ENCODE results near the gene CDK2. TPM values are rescaled to one million over a fixed set of nuclear protein-coding genes. Genes with fewer than 3 reads are reported as not detected.

CDK2 gene
- total RNA-seq, 4 donors from 2014 or later: 18.3 to 25.2 (median 24.0) TPM

DNA sequence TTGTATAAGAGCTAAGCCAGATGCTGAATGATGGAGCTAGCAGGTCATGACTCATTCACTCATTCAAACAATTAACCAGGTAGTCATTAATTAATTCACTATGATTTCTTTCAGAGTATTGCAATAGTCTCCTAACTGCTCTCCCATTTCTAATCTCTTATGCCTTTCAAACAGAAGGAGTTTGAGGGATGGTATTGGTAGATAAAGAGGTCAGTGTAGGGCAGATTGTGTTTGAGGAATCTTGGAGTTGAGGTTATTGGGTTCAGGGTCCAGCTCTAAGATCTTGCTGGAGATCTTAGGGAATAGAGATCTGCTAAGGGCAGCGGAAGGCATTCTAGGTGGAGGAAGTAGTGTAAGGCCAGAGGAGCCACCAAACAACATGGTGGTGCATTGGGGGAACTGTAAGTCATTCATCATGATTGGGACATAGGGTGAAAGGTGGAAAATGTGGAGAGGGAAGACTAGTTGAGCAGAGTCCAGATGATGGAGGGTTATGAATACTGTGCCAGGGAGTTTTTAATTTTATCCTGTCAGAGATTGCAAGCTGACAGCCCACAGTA, 24.0 kb upstream of the CDK2 start:
- intact Hi-C loops (cut with DNase I; ENCODE audit: low total_unique reads): loop anchor here (5.0 kb wide), 1 partner anchor 205 kb away; no protein-coding TSS in a partner anchor
- DNase-seq (ENCODE audit: low spot score in 2 of 2): no peak
- TF ChIP-seq, protein P1, sequence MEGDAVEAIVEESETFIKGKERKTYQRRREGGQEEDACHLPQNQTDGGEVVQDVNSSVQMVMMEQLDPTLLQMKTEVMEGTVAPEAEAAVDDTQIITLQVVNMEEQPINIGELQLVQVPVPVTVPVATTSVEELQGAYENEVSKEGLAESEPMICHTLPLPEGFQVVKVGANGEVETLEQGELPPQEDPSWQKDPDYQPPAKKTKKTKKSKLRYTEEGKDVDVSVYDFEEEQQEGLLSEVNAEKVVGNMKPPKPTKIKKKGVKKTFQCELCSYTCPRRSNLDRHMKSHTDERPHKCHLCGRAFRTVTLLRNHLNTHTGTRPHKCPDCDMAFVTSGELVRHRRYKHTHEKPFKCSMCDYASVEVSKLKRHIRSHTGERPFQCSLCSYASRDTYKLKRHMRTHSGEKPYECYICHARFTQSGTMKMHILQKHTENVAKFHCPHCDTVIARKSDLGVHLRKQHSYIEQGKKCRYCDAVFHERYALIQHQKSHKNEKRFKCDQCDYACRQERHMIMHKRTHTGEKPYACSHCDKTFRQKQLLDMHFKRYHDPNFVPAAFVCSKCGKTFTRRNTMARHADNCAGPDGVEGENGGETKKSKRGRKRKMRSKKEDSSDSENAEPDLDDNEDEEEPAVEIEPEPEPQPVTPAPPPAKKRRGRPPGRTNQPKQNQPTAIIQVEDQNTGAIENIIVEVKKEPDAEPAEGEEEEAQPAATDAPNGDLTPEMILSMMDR (IDR thresholded peaks at IDR 0.05): no peak
- no peak for TF ChIP-seq POLR2A (IDR thresholded peaks at IDR 0.05)
- WGBS, 2 donors: 81 to 97% methylated on average over 1 of the region's 1 CpG
- H3K4me3 ChIP-seq (ENCODE audit: low read depth, poor library complexity, severe bottlenecking): no peak overlapping the region

DNA sequence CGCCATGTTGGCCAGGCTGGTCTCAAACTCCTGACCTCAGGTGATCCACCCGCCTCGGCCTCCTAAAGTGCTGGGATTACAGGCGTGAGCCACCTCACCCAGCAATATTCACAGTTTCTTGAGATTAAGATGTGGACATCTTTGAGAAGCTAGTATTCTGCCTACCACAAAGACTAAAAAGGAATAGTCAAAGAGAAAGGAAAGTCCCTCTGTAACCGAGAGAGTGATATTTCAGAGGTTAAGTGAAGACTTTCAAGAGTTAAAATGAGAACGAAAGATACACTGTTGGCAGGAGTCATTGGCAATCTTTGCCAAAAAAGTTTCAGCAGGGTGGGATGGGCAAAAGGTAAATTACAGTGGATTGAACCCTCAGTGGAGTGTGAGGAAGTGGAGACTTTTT, 20.1 kb upstream of the CDK2 start:
- intact Hi-C loops (cut with DNase I; ENCODE audit: low total_unique reads): no loop called here
- DNase-seq (ENCODE audit: low spot score in 2 of 2): no peak
- no peak overlapping the region for H3K4me3 ChIP-seq (ENCODE audit: low read depth, poor library complexity, severe bottlenecking)
- TF ChIP-seq, protein P1 (IDR thresholded peaks at IDR 0.05): no peak
- WGBS, 2 donors: 87 to 89% methylated on average over 6 of the region's 6 CpGs

DNA sequence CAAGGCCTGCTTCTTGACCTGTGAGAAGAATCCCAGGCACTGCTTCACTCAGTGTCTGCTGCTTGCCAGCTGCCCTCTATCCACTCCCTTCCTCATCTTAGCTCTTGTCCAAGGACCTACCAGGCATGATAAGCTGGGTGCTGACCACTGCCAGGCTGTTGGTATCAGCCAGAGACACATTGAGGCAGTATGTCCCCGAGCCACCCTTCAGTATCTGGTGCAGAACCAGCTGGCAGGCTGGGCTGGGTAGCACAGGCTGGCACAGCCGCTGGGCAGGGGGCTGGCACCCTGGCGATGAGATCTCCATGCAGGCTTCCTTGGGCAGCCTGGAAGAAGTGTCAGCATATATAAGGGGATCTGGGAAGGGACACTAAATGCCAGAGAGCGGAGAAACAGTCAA, 11.3 kb upstream of the CDK2 start:
- WGBS, 2 donors: 69 to 74% methylated on average over 3 to 4 of the region's 4 CpGs
- TF ChIP-seq POLR2A (IDR thresholded peaks at IDR 0.05): no peak
- TF ChIP-seq, protein P1 (IDR thresholded peaks at IDR 0.05): no peak
- no peak overlapping the region for H3K4me3 ChIP-seq (ENCODE audit: low read depth, poor library complexity, severe bottlenecking)
- no peak for DNase-seq (ENCODE audit: low spot score in 2 of 2)
- intact Hi-C loops (cut with DNase I; ENCODE audit: low total_unique reads): no loop called here

- no peak for DNase-seq (ENCODE audit: low spot score in 2 of 2)
- no peak for TF ChIP-seq POLR2A (IDR thresholded peaks at IDR 0.05)
- TF ChIP-seq, protein P1 (IDR thresholded peaks at IDR 0.05): no peak
- intact Hi-C loops (cut with DNase I; ENCODE audit: low total_unique reads): no loop called here
- WGBS, 2 donors: 58 to 62% methylated on average over 6 of the region's 6 CpGs
- H3K4me3 ChIP-seq (ENCODE audit: low read depth, poor library complexity, severe bottlenecking): no peak overlapping the region
These were observed 10.7 kb upstream of the CDK2 start for GRCh38 chr12:55955800-55956508.

GRCh38 chr12:55957106-55957859, 9.3 kb upstream of the CDK2 start:
- no peak for TF ChIP-seq POLR2A (IDR thresholded peaks at IDR 0.05)
- TF ChIP-seq, protein P1 (IDR thresholded peaks at IDR 0.05): no peak
- peak in 1 of 2 donors; percentile 55 for DNase-seq (ENCODE audit: low spot score in 2 of 2)
- H3K4me3 ChIP-seq (ENCODE audit: low read depth, poor library complexity, severe bottlenecking): no peak overlapping the region
- 53 to 74% methylated on average over 5 of the region's 5 CpGs for WGBS, 2 donors
- intact Hi-C loops (cut with DNase I; ENCODE audit: low total_unique reads): no loop called here

Data from lower leg skin (tissue), 4 donors.